Fibroblast of mammary gland (primary cell): ENCODE measurements around the gene NR2F2.

Experiments used
- DNase-seq: peaks from one replicate; pipeline ENCODE4 v3.0.0-alpha.2; 2010; ENCODE audit warnings: low read depth
- H3K4me3 ChIP-seq: 2 replicates; pipeline ENCODE4 v1.5.1; 2011; ENCODE audit warnings: low read depth, mild to moderate bottlenecking, low read length, moderate library complexity; ENCODE audit not compliant: control insufficient read depth
- TF ChIP-seq, protein P1 (sequence below): conservative IDR thresholded peaks from 2 replicates; pipeline ENCODE4 v1.5.1; 2011; ENCODE audit warnings: low read depth, low read length, inconsistent platforms; ENCODE audit not compliant: control insufficient read depth, insufficient read depth

Gene NR2F2

DNA sequence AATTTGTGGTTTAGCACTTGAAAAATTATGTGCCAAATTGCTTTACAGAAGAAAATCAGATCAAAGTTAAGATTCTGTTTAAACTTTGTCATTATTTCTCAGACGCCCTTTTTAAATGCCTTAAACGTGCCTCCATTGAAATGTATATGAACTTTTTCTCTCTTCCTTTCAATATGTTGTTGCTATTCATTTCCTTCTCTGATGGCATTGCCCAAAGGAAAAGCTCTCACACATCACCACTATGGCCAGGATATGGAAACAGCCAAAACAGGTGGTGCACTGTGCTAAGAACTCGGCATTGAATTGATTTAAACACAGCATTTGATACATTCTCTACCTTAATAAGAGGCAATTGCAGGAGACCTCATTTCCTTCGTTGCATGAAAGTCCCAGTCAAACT lies 35.7 kb upstream of the NR2F2 start:
- no peak for DNase-seq
- TF ChIP-seq, protein P1, sequence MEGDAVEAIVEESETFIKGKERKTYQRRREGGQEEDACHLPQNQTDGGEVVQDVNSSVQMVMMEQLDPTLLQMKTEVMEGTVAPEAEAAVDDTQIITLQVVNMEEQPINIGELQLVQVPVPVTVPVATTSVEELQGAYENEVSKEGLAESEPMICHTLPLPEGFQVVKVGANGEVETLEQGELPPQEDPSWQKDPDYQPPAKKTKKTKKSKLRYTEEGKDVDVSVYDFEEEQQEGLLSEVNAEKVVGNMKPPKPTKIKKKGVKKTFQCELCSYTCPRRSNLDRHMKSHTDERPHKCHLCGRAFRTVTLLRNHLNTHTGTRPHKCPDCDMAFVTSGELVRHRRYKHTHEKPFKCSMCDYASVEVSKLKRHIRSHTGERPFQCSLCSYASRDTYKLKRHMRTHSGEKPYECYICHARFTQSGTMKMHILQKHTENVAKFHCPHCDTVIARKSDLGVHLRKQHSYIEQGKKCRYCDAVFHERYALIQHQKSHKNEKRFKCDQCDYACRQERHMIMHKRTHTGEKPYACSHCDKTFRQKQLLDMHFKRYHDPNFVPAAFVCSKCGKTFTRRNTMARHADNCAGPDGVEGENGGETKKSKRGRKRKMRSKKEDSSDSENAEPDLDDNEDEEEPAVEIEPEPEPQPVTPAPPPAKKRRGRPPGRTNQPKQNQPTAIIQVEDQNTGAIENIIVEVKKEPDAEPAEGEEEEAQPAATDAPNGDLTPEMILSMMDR: no peak

DNA sequence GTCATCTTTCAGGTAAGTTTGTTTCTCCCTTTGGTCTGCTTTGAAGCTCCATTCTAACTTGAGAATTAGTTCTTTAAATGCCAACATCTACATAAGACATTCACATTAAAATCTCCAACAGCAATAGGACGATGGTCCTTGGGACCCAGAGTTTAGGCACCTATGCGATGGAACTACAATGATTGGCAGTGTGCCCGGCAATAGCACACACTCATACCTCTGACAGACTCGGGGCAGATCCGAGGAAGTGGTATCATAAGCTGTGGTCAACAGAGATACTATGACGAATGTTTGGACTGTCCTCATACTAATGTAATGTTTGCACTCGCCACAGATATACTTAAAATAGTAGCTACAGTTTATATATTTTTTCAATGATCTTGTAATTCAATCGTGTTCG lies 34.2 kb upstream of the NR2F2 start:
- peak; percentile 74 for DNase-seq
- no peak overlapping the region for H3K4me3 ChIP-seq
- TF ChIP-seq, protein P1: no peak

More for the DNA sequence above, 35.7 kb upstream of the NR2F2 start:
- no peak overlapping the region for H3K4me3 ChIP-seq

DNA sequence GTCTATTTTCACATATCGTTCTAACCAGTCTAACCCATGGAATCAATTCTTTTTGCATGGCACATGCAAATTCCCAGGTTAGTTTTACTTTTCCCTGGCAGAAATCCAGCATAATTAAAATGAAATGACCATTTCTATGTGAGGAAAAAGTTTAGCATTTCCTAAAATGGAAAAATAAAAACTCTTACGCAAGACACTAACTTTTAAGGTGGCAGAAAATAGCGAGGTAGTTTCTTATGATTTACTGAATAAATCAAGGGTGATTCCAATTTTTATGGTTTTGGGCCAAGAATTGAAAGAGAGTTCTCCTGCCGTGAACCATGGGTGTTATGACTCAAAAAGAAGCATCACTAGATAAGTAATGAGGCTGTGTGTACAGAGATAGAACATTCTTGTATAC lies 32.7 kb upstream of the NR2F2 start:
- DNase-seq: no peak
- no peak overlapping the region for H3K4me3 ChIP-seq
- TF ChIP-seq, protein P1: no peak

DNA sequence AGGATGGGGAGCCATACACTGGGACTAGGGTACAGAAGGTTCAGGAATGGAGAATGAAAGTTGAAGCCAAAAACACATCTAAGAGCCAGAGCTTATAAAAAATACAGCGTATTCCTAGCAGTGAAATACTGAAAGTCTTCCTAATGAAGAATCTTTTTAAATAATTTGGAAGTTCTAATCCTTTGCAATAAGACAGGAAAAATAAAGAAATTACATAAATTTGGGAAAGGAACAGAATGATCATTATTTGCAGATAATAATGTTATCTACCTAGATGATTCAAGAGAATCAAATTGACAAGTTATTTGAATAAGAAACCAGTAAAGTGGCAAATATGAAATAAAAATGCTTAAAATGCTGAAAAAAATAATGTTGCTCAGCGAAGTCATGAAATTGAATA lies 32.3 kb upstream of the NR2F2 start:
- no peak overlapping the region for H3K4me3 ChIP-seq
- TF ChIP-seq, protein P1: no peak
- no peak for DNase-seq

DNA sequence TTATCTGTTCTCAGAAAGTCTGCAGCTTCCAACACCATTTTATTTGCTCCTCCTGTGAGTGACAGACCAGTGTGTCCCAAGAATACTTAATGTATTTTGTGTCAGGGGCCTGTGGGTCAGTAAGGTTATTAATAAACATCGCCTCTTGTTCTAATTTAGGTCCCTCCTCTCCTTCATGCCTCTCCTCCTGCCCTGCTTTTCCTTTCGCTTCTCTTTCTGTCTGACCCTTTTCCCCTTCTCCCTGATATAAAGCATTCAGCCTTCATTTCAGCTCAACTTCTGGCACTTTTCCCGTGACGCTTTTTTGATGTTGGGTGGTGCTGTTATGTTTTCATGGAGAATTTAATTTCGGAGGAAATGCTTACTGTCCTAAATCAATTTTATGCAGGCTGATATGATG lies 29.7 kb upstream of the NR2F2 start:
- no peak overlapping the region for H3K4me3 ChIP-seq
- no peak for DNase-seq
- TF ChIP-seq, protein P1: no peak

DNA sequence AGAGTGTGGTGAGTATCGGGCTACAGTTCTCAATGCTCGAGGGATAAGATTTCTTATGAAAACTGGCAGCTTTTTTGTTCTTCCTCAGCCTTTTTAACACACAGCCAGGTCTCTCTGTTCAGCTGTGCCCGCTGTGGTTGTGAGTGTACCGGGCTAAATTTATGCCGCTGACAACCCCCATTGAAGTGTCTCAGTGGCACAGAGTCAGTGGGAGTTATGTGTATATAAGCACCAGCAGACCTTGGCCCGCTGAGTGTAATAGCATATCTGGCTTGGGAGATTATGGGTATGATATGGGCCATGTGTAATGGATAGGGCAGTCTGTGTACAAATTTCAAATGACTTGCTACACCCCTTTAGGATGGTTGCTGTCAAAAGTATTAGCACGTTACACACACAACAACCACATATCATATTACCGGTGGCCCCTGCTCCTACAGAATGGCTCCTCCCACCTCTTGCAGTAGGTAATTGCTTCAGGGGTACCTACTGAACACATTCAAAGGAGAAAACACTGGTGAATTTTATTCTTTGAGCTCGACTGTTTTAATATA lies 26.9 kb upstream of the NR2F2 start:
- no peak overlapping the region for H3K4me3 ChIP-seq
- TF ChIP-seq, protein P1: no peak
- DNase-seq: no peak

DNA sequence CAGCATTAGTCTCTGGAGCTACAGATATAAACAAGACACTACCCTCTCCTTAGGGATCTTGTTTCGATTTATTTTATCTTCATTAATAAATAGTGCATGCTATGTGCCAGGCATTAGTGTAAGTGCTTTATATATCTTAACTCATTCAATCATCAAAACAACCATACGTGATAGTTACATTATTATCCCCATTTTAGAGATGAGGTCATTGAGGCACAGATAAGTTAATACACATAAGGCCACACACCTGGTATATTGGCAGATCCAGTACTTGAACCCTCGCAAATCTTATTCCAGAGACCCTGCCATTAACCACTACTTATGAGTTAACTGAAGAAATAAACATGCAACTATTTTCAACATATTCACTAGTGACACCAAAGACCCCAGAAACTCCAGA lies 25.7 kb upstream of the NR2F2 start:
- no peak overlapping the region for H3K4me3 ChIP-seq
- TF ChIP-seq, protein P1: no peak
- DNase-seq: no peak
